ENCODE measurements around the gene SLC35G3.

DNA sequence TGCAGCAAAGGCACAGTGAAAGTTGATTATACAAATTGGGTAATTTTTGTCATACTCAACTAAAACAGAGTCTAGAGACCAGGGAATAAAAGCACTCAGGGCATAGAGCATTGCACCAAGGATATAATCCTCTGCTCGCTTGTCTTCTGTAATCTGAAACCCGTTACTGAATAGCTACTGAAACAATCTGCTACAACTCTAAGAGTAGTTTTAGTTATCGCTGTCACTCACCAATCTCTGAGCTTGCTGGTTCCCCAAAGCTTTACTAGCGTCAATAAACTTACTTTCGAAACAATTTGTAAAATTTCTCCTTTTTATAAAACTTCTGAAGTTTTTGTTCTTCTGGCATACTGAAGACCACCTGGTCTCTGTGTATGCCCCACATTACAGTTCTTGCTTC, 22.9 kb upstream of the SLC35G3 start:
- TF ChIP-seq, protein P1, sequence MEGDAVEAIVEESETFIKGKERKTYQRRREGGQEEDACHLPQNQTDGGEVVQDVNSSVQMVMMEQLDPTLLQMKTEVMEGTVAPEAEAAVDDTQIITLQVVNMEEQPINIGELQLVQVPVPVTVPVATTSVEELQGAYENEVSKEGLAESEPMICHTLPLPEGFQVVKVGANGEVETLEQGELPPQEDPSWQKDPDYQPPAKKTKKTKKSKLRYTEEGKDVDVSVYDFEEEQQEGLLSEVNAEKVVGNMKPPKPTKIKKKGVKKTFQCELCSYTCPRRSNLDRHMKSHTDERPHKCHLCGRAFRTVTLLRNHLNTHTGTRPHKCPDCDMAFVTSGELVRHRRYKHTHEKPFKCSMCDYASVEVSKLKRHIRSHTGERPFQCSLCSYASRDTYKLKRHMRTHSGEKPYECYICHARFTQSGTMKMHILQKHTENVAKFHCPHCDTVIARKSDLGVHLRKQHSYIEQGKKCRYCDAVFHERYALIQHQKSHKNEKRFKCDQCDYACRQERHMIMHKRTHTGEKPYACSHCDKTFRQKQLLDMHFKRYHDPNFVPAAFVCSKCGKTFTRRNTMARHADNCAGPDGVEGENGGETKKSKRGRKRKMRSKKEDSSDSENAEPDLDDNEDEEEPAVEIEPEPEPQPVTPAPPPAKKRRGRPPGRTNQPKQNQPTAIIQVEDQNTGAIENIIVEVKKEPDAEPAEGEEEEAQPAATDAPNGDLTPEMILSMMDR (conservative IDR thresholded peaks at IDR 0.05; ENCODE audit: low read depth in 2 of 2): no peak
- no peak for TF ChIP-seq EZH2 (IDR thresholded peaks at IDR 0.05; ENCODE audit: low read depth, unreplicated experiment)
- TF ChIP-seq, protein P2, sequence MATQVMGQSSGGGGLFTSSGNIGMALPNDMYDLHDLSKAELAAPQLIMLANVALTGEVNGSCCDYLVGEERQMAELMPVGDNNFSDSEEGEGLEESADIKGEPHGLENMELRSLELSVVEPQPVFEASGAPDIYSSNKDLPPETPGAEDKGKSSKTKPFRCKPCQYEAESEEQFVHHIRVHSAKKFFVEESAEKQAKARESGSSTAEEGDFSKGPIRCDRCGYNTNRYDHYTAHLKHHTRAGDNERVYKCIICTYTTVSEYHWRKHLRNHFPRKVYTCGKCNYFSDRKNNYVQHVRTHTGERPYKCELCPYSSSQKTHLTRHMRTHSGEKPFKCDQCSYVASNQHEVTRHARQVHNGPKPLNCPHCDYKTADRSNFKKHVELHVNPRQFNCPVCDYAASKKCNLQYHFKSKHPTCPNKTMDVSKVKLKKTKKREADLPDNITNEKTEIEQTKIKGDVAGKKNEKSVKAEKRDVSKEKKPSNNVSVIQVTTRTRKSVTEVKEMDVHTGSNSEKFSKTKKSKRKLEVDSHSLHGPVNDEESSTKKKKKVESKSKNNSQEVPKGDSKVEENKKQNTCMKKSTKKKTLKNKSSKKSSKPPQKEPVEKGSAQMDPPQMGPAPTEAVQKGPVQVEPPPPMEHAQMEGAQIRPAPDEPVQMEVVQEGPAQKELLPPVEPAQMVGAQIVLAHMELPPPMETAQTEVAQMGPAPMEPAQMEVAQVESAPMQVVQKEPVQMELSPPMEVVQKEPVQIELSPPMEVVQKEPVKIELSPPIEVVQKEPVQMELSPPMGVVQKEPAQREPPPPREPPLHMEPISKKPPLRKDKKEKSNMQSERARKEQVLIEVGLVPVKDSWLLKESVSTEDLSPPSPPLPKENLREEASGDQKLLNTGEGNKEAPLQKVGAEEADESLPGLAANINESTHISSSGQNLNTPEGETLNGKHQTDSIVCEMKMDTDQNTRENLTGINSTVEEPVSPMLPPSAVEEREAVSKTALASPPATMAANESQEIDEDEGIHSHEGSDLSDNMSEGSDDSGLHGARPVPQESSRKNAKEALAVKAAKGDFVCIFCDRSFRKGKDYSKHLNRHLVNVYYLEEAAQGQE (IDR thresholded peaks at IDR 0.05; ENCODE audit: unreplicated experiment): no peak
- no peak for TF ChIP-seq NANOG (IDR thresholded peaks at IDR 0.05; ENCODE audit: borderline replicate concordance)
- TF ChIP-seq POLR2AphosphoS5 (IDR thresholded peaks at IDR 0.05; ENCODE audit: low read depth): no peak
- no peak for TF ChIP-seq STAT1 (IDR thresholded peaks at IDR 0.05; ENCODE audit: unreplicated experiment)
- no peak for TF ChIP-seq JUNB (IDR thresholded peaks at IDR 0.05; ENCODE audit: unreplicated experiment)
- TF ChIP-seq EZH2phosphoT487 (IDR thresholded peaks at IDR 0.05; ENCODE audit: unreplicated experiment): no peak
- TF ChIP-seq CREB1 (CRISPR knock-in tag; IDR thresholded peaks at IDR 0.05; ENCODE audit: low read depth): no peak
- TF ChIP-seq ETS1 (IDR thresholded peaks at IDR 0.05): no peak
- no peak for TF ChIP-seq ZNF114 (CRISPR knock-in tag; IDR thresholded peaks at IDR 0.05)
- no peak for TF ChIP-seq ZNF462 (CRISPR knock-in tag; IDR thresholded peaks at IDR 0.05)
